Mucosa of gallbladder (tissue), 1 donor: ENCODE results near the gene BBS1. TPM values are rescaled to one million over a fixed set of nuclear protein-coding genes. Genes with fewer than 3 reads are reported as not detected.
A peak's percentile ranks its signal among the peaks of the same experiment; 100 is the strongest.

ENCODE experiments used
- DNase-seq: peaks from one replicate; pipeline ENCODE4 v3.0.0-alpha.2; 2020; ENCODE audit warnings: low spot score
- total RNA-seq: library from RNA; stranded (reverse); gene quantifications from one replicate; pipeline ENCODE4 v1.2.1, GENCODE V29; 2021
- donor health status: DM: no; HTN: no; CAD: no.

BBS1 gene
- total RNA-seq, 1 donor from 2014 or later: 72.9 TPM

GRCh38 chr11:66549696-66550095 is 39.3 kb downstream of the BBS1 start:
- DNase-seq: no peak

DNA sequence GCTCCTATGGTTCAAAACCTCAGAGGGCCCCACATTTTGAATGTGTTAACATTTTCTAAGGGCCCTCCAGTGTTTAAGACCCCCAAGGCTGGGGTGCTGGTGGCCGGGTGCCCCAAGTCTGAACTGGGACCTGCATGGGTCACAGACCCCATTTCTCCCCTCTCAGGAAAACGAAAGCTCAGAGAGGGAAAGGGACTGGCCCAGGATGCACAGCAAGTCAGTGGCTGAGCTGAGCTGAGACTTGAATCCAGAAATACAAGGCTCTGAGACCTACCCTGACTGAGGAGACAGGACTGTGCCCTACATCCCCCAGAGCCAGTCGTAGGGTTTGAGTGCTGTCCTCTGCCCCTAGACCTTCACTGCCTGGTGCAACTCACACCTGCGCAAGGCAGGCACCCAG is 40.5 kb downstream of the BBS1 start:
- DNase-seq: no peak

GRCh38 chr11:66554602-66555001 is 44.2 kb downstream of the BBS1 start:
- no peak for DNase-seq

GRCh38 chr11:66555416-66555815 is 45.0 kb downstream of the BBS1 start:
- DNase-seq: no peak

GRCh38 chr11:66556086-66556485 is 45.7 kb downstream of the BBS1 start:
- DNase-seq: no peak

DNA sequence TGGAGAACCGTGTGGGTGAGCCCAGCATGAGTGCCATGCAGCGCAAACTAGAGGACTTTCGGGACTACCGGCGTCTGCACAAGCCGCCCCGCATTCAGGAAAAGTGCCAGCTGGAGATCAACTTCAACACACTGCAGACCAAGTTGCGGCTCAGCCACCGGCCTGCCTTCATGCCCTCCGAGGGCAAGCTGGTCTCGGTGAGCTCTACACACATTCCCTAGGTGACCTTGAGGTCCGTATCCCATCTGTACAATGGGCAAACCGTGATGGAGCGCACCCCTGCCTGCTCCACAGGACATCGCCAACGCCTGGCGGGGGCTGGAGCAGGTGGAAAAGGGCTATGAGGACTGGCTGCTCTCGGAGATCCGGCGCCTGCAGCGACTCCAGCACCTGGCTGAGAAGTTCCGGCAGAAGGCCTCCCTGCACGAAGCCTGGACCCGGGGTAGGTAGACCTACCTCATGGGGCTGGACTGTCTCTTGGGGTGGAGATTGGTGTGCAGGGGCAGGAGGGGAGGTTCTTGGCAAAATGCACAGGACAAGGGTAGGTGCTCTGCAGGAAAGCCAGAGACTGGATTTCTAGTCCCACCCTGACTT is 47.4 kb downstream of the BBS1 start:
- no peak for DNase-seq

GRCh38 chr11:66559142-66559865 is 48.9 kb downstream of the BBS1 start:
- DNase-seq: no peak

DNA sequence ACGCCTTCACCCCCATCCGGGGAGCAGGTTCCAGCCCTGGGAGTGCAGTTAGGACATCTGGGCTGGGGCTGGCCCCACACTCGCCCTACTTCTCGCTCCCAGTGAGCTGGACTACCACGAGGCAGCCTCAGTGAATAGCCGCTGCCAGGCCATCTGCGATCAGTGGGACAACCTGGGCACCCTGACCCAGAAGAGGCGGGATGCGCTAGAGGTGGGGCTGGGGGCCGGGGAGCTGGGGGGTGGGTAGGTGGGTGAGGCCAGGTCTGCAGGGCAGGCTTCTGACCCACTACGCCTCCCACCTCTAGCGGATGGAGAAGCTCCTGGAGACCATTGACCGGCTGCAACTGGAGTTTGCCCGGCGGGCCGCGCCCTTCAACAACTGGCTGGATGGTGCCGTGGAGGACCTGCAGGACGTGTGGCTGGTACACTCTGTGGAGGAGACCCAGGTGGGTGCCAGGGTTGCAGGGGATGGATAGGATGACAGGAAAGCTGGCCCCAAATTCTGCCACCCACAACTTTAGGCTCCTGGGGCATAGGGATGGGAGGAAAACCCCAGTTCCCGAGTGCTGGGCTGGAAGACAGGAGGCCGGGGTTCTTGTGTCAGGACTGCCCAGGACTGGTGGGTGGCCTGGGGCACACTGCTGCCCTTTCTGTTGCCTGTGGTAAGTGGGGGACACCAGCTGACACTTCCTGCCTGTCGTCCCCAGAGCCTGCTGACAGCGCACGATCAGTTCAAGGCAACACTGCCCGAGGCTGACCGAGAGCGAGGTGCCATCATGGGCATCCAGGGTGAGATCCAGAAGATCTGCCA is 49.6 kb downstream of the BBS1 start:
- DNase-seq: no peak

DNA sequence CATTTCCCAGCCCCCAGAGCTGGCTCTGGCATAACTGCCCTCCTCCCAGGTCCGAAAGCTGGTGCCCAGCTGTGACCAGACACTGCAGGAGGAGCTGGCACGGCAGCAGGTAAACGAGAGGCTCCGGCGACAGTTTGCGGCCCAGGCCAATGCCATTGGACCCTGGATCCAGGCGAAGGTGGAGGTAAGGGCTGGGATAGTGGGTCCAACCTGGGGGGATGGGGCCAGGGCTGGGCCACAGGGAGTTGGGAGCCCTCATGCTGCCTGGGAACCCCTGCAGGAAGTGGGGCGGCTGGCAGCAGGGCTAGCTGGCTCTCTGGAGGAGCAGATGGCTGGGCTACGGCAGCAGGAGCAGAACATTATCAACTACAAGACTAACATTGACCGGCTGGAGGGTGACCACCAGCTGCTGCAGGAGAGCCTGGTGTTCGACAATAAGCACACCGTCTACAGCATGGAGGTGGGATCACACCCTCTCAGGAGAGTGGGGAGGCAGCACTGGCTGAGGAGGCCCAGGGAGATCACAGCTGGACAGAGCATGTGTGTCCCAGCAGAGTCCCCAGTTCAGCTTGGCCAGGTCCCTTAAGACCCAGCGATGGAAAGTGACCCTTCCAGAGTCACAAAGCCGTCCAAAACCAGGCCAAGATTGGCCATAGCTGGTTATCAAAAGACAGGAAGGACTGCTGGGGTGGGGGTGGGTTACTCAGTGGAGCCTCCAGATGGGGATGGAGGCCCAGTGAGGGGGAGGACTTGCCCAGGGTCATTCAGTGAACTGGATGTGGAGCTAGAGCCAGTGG is 50.9 kb downstream of the BBS1 start:
- no peak for DNase-seq

GRCh38 chr11:66561975-66562248 is 51.5 kb downstream of the BBS1 start:
- DNase-seq: no peak

DNA sequence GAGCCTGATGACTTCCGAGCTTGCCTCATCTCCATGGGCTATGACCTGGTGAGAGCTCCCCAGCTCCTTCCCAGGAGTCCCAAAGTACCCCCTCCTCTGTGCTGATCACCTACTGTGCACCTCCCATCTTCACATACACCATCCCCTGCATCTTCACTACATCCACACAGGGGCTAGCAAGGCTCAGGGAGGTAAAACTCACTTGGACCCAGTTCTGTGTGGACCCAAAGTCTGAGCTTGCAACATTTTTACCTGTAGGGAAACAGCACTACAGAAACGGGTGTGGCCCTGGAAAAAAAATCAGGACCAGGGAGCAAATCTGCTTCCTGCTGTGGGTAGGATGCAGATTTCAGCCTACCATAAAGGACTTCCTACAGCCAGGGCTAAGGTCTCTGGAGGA is 51.8 kb downstream of the BBS1 start:
- no peak for DNase-seq

- DNase-seq: no peak
Measured at GRCh38 chr11:66562907-66563583, 52.6 kb downstream of the BBS1 start.

- DNase-seq: no peak
Measured at GRCh38 chr11:66563832-66564231, 53.4 kb downstream of the BBS1 start.

GRCh38 chr11:66564538-66564937 is 54.1 kb downstream of the BBS1 start:
- DNase-seq: no peak

GRCh38 chr11:66564984-66565383 is 54.5 kb downstream of the BBS1 start:
- DNase-seq: no peak

GRCh38 chr11:66566221-66566620 is 55.8 kb downstream of the BBS1 start:
- no peak for DNase-seq

DNA sequence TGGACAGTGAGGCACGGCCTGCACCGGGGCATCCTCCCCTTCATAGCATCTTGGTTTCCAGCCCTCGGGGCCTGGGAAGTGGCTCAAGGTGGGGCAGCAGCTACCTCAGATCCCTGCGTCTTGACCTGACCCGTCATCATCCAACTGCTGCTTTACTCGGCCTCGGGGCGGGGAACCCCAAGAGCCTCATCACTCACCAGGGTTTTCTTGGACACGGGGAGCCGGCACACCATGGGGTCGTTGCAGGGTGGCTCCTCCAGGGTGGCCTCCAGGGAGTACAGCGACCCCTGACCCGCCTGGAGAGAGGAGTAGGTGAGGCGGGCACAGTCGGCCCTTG is 57.3 kb downstream of the BBS1 start:
- DNase-seq: no peak

- DNase-seq: peak; percentile 87
Measured at GRCh38 chr11:66568124-66568916, 57.9 kb downstream of the BBS1 start, which contains the start of gene CTSF. CTSF (minus strand) TSS chr11:66568606; CDS start chr11:66568486, 120 bp downstream.

DNA sequence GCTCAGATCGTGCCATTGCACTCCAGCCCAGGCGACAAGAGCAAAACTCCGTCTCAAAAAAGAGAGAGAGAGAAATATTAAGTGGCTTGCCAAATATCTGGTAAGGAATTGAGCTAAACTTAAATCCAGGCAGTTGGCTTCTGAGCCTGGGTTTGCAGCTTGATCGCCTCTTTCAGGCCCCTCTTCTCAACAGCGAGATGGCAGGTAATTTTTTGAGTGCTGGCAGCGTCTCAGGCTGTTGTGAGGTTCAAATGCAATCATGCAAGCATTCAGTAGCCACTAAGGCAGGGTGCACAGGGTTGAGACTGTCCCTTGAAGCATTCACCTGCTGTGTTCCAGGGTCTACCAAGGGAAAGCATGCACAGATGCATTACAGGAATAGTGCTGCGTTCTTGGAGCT is 58.6 kb downstream of the BBS1 start:
- DNase-seq: no peak

GRCh38 chr11:66570079-66570849 is 59.8 kb downstream of the BBS1 start:
- no peak for DNase-seq
